ENCODE data around the gene CTCF. TPM values are rescaled to one million over a fixed set of nuclear protein-coding genes. Genes with fewer than 3 reads are reported as not detected.
"Not testable (repeated sequence)": the region's sequence is repeated elsewhere in the genome, so short reads cannot be mapped to it uniquely, and the experiment has no call there.

CTCF gene
- total RNA-seq: 10 to 100 TPM; 37.0 to 47.3 TPM

DNA sequence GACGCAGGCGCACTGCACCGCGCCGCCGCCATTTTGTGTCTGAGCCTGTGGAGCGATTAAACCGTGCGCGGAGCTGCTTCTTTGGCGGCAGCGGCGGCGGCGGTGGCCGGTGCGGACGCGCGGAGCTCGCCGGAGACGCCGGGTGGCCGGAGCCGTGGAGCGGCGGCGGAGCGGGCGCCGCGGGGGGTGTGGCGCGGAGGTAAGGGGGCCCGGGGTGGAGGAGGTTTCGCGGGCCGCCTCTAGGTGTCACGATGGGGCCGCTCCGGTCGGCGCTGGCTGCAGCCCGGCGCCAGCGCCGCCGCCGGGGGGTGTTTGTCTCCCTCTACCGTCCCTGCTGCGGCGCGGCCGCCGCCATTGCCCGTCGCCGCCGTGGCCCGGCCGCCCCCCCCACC is at the start of gene CTCF:
TSS of gene CTCF (plus strand) at position 1 of the 392 bp plus-strand sequence. CDS start 48,307 bp downstream, outside the sequence.
- Histone ChIP-seq H3K9me3 (no peaks in the 10 kb centered on the region), H3K27me3 (no peaks in the 10 kb centered on the region), H3K27ac (peak within 1 kb of the TSS; percentile 99), H3K4me3 (peak within 1 kb of the TSS; percentile 90), H3K9ac (ENCODE audit: low read depth in 2 of 2, low read length in 2 of 2) (peak within 1 kb of the TSS; percentile 91 to 93), H3K36me3 (no peaks in the 10 kb centered on the region), H3K4me1 (peaks cover 6% of the 10 kb centered on the region)
- intact Hi-C loops (cut with DNase I): no loop called here
- TF ChIP-seq, protein P1, sequence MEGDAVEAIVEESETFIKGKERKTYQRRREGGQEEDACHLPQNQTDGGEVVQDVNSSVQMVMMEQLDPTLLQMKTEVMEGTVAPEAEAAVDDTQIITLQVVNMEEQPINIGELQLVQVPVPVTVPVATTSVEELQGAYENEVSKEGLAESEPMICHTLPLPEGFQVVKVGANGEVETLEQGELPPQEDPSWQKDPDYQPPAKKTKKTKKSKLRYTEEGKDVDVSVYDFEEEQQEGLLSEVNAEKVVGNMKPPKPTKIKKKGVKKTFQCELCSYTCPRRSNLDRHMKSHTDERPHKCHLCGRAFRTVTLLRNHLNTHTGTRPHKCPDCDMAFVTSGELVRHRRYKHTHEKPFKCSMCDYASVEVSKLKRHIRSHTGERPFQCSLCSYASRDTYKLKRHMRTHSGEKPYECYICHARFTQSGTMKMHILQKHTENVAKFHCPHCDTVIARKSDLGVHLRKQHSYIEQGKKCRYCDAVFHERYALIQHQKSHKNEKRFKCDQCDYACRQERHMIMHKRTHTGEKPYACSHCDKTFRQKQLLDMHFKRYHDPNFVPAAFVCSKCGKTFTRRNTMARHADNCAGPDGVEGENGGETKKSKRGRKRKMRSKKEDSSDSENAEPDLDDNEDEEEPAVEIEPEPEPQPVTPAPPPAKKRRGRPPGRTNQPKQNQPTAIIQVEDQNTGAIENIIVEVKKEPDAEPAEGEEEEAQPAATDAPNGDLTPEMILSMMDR (IDR thresholded peaks at IDR 0.05): no peak
- DNase-seq: peak; percentile 80

DNA sequence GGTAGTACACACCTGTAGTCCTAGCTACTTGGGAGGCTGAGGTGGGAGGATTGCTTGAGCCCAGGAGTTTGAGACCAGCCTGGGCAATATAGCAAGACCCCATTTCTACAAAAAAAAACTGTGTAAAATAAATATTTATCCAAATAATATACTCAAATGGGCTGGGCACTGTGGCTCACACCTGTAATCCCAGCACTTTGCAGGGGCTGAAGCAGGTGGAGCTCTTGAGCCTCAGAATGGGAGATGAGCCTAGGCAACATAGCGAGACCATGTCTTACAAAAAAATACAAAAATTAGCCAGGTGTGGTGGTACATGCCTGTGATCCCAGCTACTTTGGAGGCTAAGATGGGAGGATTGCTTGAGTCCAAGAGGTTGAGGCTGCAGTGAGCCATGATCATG is 48.4 kb upstream of the CTCF start:
- H3K27ac ChIP-seq; H3K4me3 ChIP-seq; DNase-seq; H3K9me3 ChIP-seq; intact Hi-C loops (cut with DNase I); H3K27me3 ChIP-seq; H3K36me3 ChIP-seq; H3K9ac ChIP-seq (ENCODE audit: low read depth in 2 of 2, low read length in 2 of 2); H3K4me1 ChIP-seq: not testable (repeated sequence)

GRCh38 chr16:67514382-67514828 is 47.9 kb upstream of the CTCF start:
- Histone ChIP-seq H3K9ac (ENCODE audit: low read depth in 2 of 2, low read length in 2 of 2) (no peak overlapping the region), H3K27ac (no peak overlapping the region), H3K27me3 (no peaks in the 10 kb centered on the region), H3K9me3 (no peaks in the 10 kb centered on the region), H3K4me1 (no peaks in the 10 kb centered on the region), H3K4me3 (no peak overlapping the region), H3K36me3 (no peaks in the 10 kb centered on the region)
- TF ChIP-seq, protein P1 (IDR thresholded peaks at IDR 0.05): peak; percentile 62
- intact Hi-C loops (cut with DNase I): no loop called here
- DNase-seq: peak; percentile 85

DNA sequence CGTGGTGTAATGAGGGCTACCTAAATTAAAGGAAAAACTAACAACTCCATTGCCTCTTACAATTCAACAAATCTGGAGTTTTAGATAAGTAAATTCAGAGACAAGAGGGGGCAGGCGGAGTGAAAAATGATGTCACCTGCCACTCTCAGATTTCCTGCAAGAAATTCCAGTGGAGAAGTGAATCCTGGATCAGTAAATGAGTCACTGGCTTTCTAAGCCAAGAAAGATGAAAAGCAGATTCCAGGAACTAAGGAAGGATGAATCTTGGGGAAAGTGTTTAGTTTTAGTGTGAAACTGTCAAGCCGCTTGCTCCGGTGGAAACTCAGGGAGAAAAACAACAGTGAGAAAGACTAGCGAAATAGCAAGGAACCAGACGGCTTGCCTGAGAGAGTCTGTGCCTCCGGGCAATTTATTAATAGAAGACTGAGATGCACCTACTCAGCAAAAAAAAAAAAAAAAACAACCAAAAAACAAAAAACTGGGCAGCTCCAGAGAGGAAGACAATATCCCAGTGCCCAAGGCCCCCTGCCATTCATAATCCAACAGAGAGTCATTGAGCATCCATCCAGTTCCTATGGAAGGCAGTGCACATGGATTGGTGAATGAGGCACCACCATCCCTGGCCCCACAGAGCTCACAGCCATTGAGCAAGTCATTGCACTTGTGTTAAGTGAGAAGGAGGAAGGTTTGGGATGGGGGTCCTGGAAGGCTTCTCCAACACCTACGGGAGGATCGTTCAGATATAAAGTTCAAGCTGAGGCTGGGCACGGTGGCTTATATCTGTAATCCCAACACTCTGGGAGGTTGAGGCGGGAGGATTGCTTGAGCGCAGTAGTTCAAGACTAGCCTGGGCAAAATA is 45.8 kb upstream of the CTCF start:
- Histone ChIP-seq H3K9ac (ENCODE audit: low read depth in 2 of 2, low read length in 2 of 2) (no peak overlapping the region), H3K4me1 (no peaks in the 10 kb centered on the region), H3K36me3 (no peaks in the 10 kb centered on the region), H3K27me3 (no peaks in the 10 kb centered on the region), H3K9me3 (no peaks in the 10 kb centered on the region), H3K4me3 (no peak overlapping the region), H3K27ac (no peak overlapping the region)
- intact Hi-C loops (cut with DNase I): no loop called here
- TF ChIP-seq, protein P1 (IDR thresholded peaks at IDR 0.05): no peak
- no peak for DNase-seq

DNA sequence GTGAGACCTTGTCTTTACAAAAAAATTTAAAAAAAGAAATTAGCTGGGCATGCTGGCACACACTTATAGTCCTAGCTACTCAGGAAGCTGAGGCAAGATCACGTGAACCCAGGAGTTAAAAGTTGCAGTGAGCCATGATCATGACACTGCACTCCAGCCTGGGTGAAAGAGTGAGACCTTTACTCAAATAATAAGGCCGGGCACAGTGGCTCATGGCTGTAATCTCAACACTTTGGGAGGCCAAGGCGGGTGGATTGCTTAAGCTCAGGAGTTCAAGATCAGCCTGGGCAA is 45.2 kb upstream of the CTCF start:
- intact Hi-C loops (cut with DNase I): no loop called here
- Histone ChIP-seq H3K27me3 (no peaks in the 10 kb centered on the region), H3K36me3 (no peaks in the 10 kb centered on the region), H3K9ac (ENCODE audit: low read depth in 2 of 2, low read length in 2 of 2) (no peak overlapping the region), H3K27ac (no peak overlapping the region), H3K4me1 (no peaks in the 10 kb centered on the region), H3K9me3 (no peaks in the 10 kb centered on the region), H3K4me3 (no peak overlapping the region)
- TF ChIP-seq, protein P1 (IDR thresholded peaks at IDR 0.05): no peak
- DNase-seq: no peak
